Caco-2 (cell line): ENCODE measurements around the gene CLEC4C. TPM values are rescaled to one million over a fixed set of nuclear protein-coding genes. Genes with fewer than 3 reads are reported as not detected.
A peak's percentile ranks its signal among the peaks of the same experiment; 100 is the strongest.
"Not testable (repeated sequence)": the region's sequence is repeated elsewhere in the genome, so short reads cannot be mapped to it uniquely, and the experiment has no call there.

Experiments used
- BruUV-seq: library from RNA; stranded (reverse); fragments of 400-500 nt; replicated peaks from 2 replicates; lab custom pipeline; 2021; lab: Mats Ljungman, UMichigan
- CTCF ChIA-PET: fragments of 300-600 bp; sonication (Branson Sonifier 250); formaldehyde crosslinking; loops from one replicate; lab custom pipeline; 2022; ENCODE audit warnings: antibody characterized with exemption; lab: Charles Lee
- POLR2A ChIA-PET: fragments of 300-600 bp; sonication (Branson Sonifier 250); formaldehyde crosslinking; loops from one replicate; lab custom pipeline; 2022; ENCODE audit warnings: antibody characterized with exemption; lab: Charles Lee
- DNase-seq, 2 experiments: peaks; one replicate each; pipeline versions ENCODE4 v3.0.0 to v3.0.0-alpha.2; 2020 to 2022
- H3K27me3 ChIP-seq: replicated peaks from 2 replicates; pipeline ENCODE4 v1.6.0; 2011; ENCODE audit warnings: low read length; ENCODE audit not compliant: control insufficient read depth, insufficient read depth
- H3K36me3 ChIP-seq: 2 replicates; pipeline ENCODE4 v1.5.1; 2011; ENCODE audit warnings: low read length; ENCODE audit not compliant: control insufficient read depth, insufficient read depth
- H3K4me1 ChIP-seq: fragments of 250-450 bp; sonication (Bioruptor Pico); 2 replicates; pipeline ENCODE4 v1.5.1; 2020; ENCODE audit warnings: mild to moderate bottlenecking
- H3K4me3 ChIP-seq: 2 replicates; pipeline ENCODE4 v1.5.1; 2011; ENCODE audit warnings: low read depth, mild to moderate bottlenecking, control low read depth, low read length
- H3K9me3 ChIP-seq: fragments of 250-450 bp; sonication (Bioruptor Pico); 2 replicates; pipeline ENCODE4 v1.5.1; 2020; ENCODE audit warnings: mild to moderate bottlenecking, moderate library complexity
- H3K27ac Mint-ChIP-seq: one replicate; pipeline ENCODE4 v1.8.0; 2022; ENCODE audit warnings: mixed read lengths; ENCODE audit not compliant: unreplicated experiment
- H3K27me3 Mint-ChIP-seq: one replicate; pipeline ENCODE4 v1.8.0; 2022; ENCODE audit warnings: mixed read lengths; ENCODE audit not compliant: insufficient read depth, unreplicated experiment
- H3K36me3 Mint-ChIP-seq: one replicate; pipeline ENCODE4 v1.8.0; 2022; ENCODE audit warnings: mild to moderate bottlenecking, mixed read lengths; ENCODE audit not compliant: insufficient read depth, unreplicated experiment
- H3K4me1 Mint-ChIP-seq: one replicate; pipeline ENCODE4 v1.8.0; 2022; ENCODE audit warnings: low read depth, mixed read lengths; ENCODE audit not compliant: unreplicated experiment
- H3K4me3 Mint-ChIP-seq: one replicate; pipeline ENCODE4 v1.8.0; 2022; ENCODE audit warnings: mild to moderate bottlenecking, moderate library complexity, mixed read lengths; ENCODE audit not compliant: unreplicated experiment
- H3K9me3 Mint-ChIP-seq: one replicate; pipeline ENCODE4 v1.8.0; 2022; ENCODE audit warnings: mixed read lengths; ENCODE audit not compliant: unreplicated experiment
- intact Hi-C: fragments of 100-400 bp; cut with micrococcal nuclease; formaldehyde crosslinking; loops from one replicate; pipeline ENCODE4 v1.10.0; 2022; ENCODE audit not compliant: unreplicated experiment
- total RNA-seq: library from RNA; stranded (reverse); gene quantifications from 2 replicates; pipeline ENCODE4 v1.2.3, GENCODE V29; 2022
- TF ChIP-seq, protein P1 (sequence below), 2 experiments: fragments of 200-600 bp in 1 of 2; IDR thresholded peaks; 1 replicate in 1 of 2; 2 replicates in 1 of 2; pipeline versions ENCODE4 v1.5.1 to v1.8.0; 2011 to 2022; ENCODE audit warnings: antibody characterized with exemption in 1 of 2, control low read depth in 1 of 2, inconsistent platforms in 1 of 2, low read depth in 1 of 2, low read length in 1 of 2, mild to moderate bottlenecking in 1 of 2, moderate library complexity in 1 of 2; ENCODE audit not compliant: insufficient read depth in 1 of 2, severe bottlenecking in 1 of 2, unreplicated experiment in 1 of 2

CLEC4C gene
- total RNA-seq, 1 experiment from 2014 or later: not detected

DNA sequence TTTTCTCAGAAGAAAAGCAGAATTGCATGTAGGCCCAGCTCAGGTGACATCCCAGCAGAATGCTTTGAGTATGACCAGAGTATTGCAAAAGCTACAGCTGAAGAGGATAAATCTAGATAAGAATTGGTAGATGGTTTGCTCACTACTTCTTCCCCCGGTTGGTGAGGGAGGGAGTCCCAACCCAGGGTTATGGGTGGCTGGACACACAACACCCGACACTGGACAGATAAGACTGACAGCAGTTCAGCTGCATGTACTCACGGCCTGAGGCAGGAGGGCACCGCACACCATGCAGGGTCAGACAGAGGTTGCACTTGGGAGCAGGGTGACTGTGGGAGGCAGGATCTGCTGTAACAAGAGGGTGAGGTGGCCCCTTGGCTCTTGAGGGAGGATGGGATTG lies 1.7 kb upstream of the CLEC4C start:
- Histone ChIP-seq H3K4me1 (no peaks in the 10 kb centered on the region), H3K27me3 (no peaks in the 10 kb centered on the region), H3K4me3 (no peak overlapping the region), H3K36me3 (no peaks in the 10 kb centered on the region), H3K9me3 (peaks cover 10% of the 10 kb centered on the region)
- DNase-seq: peak; percentile 49 to 67
- peaks cover 7% of the 10 kb centered on the region for H3K4me1 Mint-ChIP-seq
- no TSS peak for BruUV-seq
- H3K9me3 Mint-ChIP-seq: peaks cover 2% of the 10 kb centered on the region
- H3K27ac Mint-ChIP-seq: no peak overlapping the region
- POLR2A ChIA-PET: no interaction called here
- CTCF ChIA-PET: no interaction called here
- no peaks in the 10 kb centered on the region for H3K36me3 Mint-ChIP-seq
- no peak overlapping the region for H3K4me3 Mint-ChIP-seq
- TF ChIP-seq, protein P1, sequence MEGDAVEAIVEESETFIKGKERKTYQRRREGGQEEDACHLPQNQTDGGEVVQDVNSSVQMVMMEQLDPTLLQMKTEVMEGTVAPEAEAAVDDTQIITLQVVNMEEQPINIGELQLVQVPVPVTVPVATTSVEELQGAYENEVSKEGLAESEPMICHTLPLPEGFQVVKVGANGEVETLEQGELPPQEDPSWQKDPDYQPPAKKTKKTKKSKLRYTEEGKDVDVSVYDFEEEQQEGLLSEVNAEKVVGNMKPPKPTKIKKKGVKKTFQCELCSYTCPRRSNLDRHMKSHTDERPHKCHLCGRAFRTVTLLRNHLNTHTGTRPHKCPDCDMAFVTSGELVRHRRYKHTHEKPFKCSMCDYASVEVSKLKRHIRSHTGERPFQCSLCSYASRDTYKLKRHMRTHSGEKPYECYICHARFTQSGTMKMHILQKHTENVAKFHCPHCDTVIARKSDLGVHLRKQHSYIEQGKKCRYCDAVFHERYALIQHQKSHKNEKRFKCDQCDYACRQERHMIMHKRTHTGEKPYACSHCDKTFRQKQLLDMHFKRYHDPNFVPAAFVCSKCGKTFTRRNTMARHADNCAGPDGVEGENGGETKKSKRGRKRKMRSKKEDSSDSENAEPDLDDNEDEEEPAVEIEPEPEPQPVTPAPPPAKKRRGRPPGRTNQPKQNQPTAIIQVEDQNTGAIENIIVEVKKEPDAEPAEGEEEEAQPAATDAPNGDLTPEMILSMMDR (IDR thresholded peaks at IDR 0.05; ENCODE audit: insufficient read depth in 1 of 2, low read depth in 1 of 2, low read length in 1 of 2, severe bottlenecking in 1 of 2, unreplicated experiment in 1 of 2): no peak
- intact Hi-C loops: no loop called here
- H3K27me3 Mint-ChIP-seq: no peaks in the 10 kb centered on the region

DNA sequence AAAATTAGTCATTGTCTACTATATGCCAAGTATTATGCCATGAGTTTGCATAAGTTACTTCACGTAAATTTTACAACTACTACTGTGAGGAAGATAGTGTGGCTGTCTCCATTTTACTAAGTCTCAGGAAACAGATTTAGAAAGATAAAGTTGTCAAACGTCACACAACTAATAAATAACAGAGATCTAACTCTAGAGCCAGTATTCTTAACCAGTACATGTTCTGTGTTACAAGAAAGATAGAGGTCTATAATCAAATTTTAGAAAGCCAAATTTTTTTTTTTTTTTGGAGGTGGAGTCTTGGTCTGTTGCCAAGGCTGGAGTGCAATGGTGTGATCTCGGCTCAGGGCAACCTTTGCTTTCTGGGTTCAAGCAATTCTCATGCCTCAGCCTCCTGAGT lies 14.2 kb downstream of the CLEC4C start:
- intact Hi-C loops: no loop called here
- Histone ChIP-seq H3K36me3 (no peaks in the 10 kb centered on the region), H3K4me3 (no peak overlapping the region), H3K27me3 (no peaks in the 10 kb centered on the region), H3K9me3 (no peaks in the 10 kb centered on the region), H3K4me1 (no peaks in the 10 kb centered on the region)
- CTCF ChIA-PET: no interaction called here
- no peaks in the 10 kb centered on the region for H3K9me3 Mint-ChIP-seq
- no TSS peak for BruUV-seq
- TF ChIP-seq, protein P1 (IDR thresholded peaks at IDR 0.05; ENCODE audit: insufficient read depth in 1 of 2, low read depth in 1 of 2, low read length in 1 of 2, severe bottlenecking in 1 of 2, unreplicated experiment in 1 of 2): no peak
- H3K4me3 Mint-ChIP-seq: no peak overlapping the region
- H3K4me1 Mint-ChIP-seq: no peaks in the 10 kb centered on the region
- H3K36me3 Mint-ChIP-seq: no peaks in the 10 kb centered on the region
- no peak overlapping the region for H3K27ac Mint-ChIP-seq
- DNase-seq: no peak
- POLR2A ChIA-PET: no interaction called here
- no peaks in the 10 kb centered on the region for H3K27me3 Mint-ChIP-seq

DNA sequence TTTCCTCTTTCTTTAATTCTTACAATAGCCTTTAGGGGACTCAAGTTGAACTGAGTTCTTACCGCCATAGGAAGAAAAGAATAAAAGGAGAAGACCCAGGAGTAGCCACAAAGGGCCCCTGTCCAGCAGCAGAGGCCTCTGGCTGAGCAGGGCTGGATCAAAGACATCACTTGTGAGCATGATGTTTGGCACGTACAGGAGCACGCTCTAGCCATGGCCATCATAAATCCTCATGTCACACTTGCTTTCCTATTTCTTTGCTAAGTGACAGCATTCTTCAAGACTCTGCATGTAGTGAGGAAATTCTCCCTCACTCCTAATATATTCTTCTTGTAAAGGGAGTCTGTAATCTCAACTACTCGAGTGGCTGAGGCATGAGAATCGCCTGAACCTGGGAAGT lies 15.7 kb downstream of the CLEC4C start:
- Mint-ChIP-seq H3K9me3 (no peaks in the 10 kb centered on the region), H3K4me1 (no peaks in the 10 kb centered on the region), H3K27me3 (no peaks in the 10 kb centered on the region), H3K4me3 (no peak overlapping the region), H3K36me3 (no peaks in the 10 kb centered on the region), H3K27ac (no peak overlapping the region)
- no peak for DNase-seq
- H3K4me1 ChIP-seq: no peaks in the 10 kb centered on the region
- no peaks in the 10 kb centered on the region for H3K36me3 ChIP-seq
- BruUV-seq: no TSS peak
- intact Hi-C loops: no loop called here
- ChIA-PET CTCF (interaction anchor here (1.1 kb wide), 1 partner anchor 15 kb away, joined by 4 read pairs; no protein-coding TSS in a partner anchor), POLR2A (no interaction called here)
- H3K4me3 ChIP-seq: no peak overlapping the region
- no peaks in the 10 kb centered on the region for H3K27me3 ChIP-seq
- TF ChIP-seq, protein P1 (IDR thresholded peaks at IDR 0.05; ENCODE audit: insufficient read depth in 1 of 2, low read depth in 1 of 2, low read length in 1 of 2, severe bottlenecking in 1 of 2, unreplicated experiment in 1 of 2): no peak
- H3K9me3 ChIP-seq: no peaks in the 10 kb centered on the region

DNA sequence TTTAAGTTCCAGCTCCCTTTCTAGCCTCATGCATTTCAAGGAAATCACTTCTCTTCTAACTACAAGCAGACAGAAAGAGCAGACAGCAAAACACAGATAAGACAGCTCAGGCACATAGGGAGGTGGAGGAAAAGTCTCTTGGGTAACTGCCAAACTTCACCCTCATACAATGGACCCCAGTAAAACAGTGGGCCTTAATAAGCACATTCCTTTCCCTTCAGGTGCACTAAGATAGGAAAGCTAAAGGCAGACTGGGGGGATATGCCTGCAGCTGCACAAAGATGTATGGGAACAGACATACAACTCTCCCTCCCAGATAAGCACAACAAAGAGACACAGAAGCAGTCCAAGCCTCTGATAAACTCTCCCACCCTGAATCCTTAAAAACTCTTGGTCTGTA lies 16.2 kb downstream of the CLEC4C start:
- H3K27ac Mint-ChIP-seq: not testable (repeated sequence)

More for the DNA sequence above, 16.2 kb downstream of the CLEC4C start:
- H3K4me3 ChIP-seq, BruUV-seq, H3K27me3 Mint-ChIP-seq, H3K4me3 Mint-ChIP-seq, H3K4me1 Mint-ChIP-seq, H3K36me3 Mint-ChIP-seq, H3K27me3 ChIP-seq, H3K4me1 ChIP-seq, intact Hi-C loops, H3K36me3 ChIP-seq, DNase-seq, H3K9me3 ChIP-seq, POLR2A ChIA-PET, H3K9me3 Mint-ChIP-seq: not testable (repeated sequence)
- CTCF ChIA-PET: interaction anchor here (0.6 to 1.1 kb wide), 2 partner anchors 15 to 52 kb away, joined by 3 to 4 read pairs; no protein-coding TSS in a partner anchor
